Measurements from ENCODE around the gene MYO7A. TPM values are rescaled to one million over a fixed set of nuclear protein-coding genes. Genes with fewer than 3 reads are reported as not detected.
A peak's percentile ranks its signal among the peaks of the same experiment; 100 is the strongest.

Gene MYO7A
- total RNA-seq, 3 donors from 2014 or later = 2.3 to 9.9 (median 6.7) TPM

DNA sequence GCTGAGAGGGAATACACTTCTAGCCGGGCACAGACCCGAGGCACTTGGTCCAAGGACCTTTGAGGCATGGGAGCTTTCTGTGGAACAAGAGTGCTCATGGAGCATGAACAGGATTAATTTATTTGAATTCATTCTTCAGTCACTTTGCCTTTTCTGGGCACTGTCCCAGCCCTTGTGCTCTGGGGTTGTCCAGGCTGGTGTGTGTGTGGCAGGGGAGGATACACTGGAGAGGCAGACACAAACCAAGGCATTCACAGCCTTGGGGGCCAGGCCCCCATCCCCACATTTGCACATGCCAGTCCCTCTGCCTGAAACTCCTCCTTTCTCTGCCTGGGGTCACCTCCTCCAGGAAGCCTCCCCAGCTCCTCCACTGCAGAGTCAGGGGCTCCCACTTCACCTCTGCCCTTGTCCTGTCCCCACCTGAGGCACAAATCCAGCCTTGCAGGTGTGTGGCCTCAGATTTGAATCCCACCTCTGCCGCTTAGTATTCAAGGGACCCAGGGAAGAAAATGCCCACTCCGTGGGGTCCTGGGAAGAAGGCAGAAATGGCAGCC lies 55.5 kb downstream of the MYO7A start:
- intact Hi-C loops (cut with DNase I, micrococcal nuclease) = loop anchor here in 1 of 2 donors (10.0 kb wide), 1 partner anchor 139 kb away; no protein-coding TSS in a partner anchor
- ATAC-seq = no peak
- no peaks in the 10 kb centered on the region for H3K9me3 ChIP-seq
- TF ChIP-seq, protein P1, sequence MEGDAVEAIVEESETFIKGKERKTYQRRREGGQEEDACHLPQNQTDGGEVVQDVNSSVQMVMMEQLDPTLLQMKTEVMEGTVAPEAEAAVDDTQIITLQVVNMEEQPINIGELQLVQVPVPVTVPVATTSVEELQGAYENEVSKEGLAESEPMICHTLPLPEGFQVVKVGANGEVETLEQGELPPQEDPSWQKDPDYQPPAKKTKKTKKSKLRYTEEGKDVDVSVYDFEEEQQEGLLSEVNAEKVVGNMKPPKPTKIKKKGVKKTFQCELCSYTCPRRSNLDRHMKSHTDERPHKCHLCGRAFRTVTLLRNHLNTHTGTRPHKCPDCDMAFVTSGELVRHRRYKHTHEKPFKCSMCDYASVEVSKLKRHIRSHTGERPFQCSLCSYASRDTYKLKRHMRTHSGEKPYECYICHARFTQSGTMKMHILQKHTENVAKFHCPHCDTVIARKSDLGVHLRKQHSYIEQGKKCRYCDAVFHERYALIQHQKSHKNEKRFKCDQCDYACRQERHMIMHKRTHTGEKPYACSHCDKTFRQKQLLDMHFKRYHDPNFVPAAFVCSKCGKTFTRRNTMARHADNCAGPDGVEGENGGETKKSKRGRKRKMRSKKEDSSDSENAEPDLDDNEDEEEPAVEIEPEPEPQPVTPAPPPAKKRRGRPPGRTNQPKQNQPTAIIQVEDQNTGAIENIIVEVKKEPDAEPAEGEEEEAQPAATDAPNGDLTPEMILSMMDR (IDR thresholded peaks at IDR 0.05) = no peak
- peaks cover 15% of the 10 kb centered on the region for H3K4me1 ChIP-seq (ENCODE audit: low read depth)
- H3K36me3 ChIP-seq (ENCODE audit: low read depth) = no peaks in the 10 kb centered on the region
- DNase-seq = peak in 1 of 3 donors; percentile 15
- no peak overlapping the region for H3K4me3 ChIP-seq

DNA sequence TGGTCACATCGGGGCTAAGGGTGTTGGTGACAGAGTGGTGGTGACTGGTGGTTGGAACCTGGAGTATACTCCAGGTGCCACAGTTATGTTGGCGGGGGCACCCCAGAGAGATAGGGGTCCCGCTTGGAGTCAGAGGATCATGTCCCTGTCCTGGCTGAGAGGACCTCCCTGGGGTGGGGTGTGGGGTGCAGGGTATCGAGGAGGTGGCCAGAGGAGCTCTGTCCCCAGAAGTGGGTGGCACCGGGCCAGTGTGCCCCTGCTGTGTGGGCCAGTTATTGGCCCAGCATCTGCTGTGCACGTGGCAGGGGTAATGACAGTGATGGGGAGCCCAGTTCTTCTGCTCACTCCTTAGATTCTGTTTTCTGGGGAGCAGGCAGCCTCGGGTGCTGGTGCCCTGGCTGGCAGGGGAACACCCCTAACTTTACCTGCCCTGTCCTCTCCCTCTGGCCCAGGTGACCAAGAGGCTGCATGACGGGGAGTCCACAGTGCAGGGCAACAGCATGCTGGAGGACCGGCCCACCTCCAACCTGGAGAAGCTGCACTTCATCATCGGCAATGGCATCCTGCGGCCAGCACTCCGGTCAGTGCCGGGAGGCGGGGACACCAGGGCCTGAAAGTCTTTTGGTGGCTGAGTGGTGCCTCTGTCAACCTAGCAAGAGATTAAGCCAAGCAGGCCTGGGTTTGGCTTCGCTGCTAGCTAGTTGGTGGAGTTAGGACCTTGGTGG lies 56.3 kb downstream of the MYO7A start:
- DNase-seq (peak in 1 of 3 donors; percentile 40), ATAC-seq (no peak)
- Histone ChIP-seq H3K9me3 (no peaks in the 10 kb centered on the region), H3K4me3 (no peak overlapping the region), H3K4me1 (ENCODE audit: low read depth) (peaks cover 22% of the 10 kb centered on the region), H3K36me3 (ENCODE audit: low read depth) (no peaks in the 10 kb centered on the region)
- intact Hi-C loops (cut with DNase I, micrococcal nuclease) = loop anchor here in 1 of 2 donors (10.0 kb wide), 1 partner anchor 139 kb away; no protein-coding TSS in a partner anchor
- TF ChIP-seq, protein P1 (IDR thresholded peaks at IDR 0.05) = no peak

DNA sequence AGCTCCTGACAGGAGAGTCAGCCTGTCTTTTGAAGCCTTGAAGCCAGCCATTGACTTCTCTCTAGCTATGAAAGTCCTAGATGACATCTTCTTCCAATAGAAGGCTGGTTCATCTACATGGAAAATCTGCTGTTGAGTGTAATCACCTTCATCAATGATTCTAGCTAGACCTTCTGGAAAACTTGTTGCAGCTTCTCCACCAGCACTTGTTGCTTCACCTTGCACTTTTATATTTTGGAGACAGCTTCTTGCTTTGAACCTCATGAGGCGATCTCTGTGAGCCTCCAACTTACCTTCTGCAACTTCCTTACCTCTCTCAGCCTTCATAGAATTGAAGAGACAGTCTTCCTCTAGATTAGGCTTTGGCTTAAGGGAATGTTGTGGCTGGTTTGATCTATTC lies 58.3 kb downstream of the MYO7A start:
- no peaks in the 10 kb centered on the region for H3K36me3 ChIP-seq (ENCODE audit: low read depth)
- no peaks in the 10 kb centered on the region for H3K9me3 ChIP-seq
- H3K4me3 ChIP-seq = no peak overlapping the region
- ATAC-seq = no peak
- DNase-seq = no peak
- intact Hi-C loops (cut with DNase I, micrococcal nuclease) = loop anchor here in 1 of 2 donors (5.0 to 10.0 kb wide), 2 partner anchors 59 to 142 kb away; partner anchors contain the start of gene MYO7A
- TF ChIP-seq, protein P1 (IDR thresholded peaks at IDR 0.05) = no peak
- H3K4me1 ChIP-seq (ENCODE audit: low read depth) = peaks cover 25% of the 10 kb centered on the region

DNA sequence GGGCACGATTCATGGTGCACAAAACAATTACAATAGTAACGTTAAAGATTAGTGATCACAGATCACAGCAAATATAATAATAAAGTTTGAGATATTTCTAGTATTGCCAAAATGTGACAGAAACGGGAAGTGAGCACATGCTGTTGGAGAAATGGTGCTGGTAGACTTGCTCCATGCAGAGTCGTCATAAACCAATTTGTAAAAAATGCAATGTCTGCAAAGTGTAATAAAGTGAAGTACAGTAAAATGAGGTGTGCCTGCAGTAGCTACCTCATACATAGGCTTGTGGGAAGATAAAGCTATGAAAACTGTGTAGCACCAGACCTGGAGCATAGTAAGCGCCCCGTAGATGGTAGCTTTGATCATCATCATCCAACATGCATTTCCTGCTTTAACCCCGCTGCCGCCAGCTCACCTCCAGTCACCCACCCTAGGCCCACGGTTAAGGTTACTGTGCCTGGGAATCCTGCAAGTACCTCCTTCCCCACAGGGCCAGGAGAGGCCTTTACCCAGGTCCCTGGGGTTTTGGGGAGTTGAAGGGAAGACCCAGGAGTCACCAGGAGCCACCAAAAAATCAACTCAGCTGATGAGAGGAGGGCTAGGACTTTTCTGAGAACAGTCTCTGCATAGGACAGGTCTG lies 59.2 kb downstream of the MYO7A start:
- intact Hi-C loops (cut with DNase I, micrococcal nuclease) = loop anchor here in 1 of 2 donors (5.0 to 10.0 kb wide), 2 partner anchors 60 to 142 kb away; partner anchors contain the start of gene MYO7A
- Histone ChIP-seq H3K4me1 (ENCODE audit: low read depth) (peaks cover 25% of the 10 kb centered on the region), H3K9me3 (no peaks in the 10 kb centered on the region), H3K4me3 (no peak overlapping the region), H3K36me3 (ENCODE audit: low read depth) (no peaks in the 10 kb centered on the region)
- ATAC-seq = peak; percentile 60
- TF ChIP-seq, protein P1 (IDR thresholded peaks at IDR 0.05) = no peak
- peak; percentile 26 to 45 (median 33) for DNase-seq

DNA sequence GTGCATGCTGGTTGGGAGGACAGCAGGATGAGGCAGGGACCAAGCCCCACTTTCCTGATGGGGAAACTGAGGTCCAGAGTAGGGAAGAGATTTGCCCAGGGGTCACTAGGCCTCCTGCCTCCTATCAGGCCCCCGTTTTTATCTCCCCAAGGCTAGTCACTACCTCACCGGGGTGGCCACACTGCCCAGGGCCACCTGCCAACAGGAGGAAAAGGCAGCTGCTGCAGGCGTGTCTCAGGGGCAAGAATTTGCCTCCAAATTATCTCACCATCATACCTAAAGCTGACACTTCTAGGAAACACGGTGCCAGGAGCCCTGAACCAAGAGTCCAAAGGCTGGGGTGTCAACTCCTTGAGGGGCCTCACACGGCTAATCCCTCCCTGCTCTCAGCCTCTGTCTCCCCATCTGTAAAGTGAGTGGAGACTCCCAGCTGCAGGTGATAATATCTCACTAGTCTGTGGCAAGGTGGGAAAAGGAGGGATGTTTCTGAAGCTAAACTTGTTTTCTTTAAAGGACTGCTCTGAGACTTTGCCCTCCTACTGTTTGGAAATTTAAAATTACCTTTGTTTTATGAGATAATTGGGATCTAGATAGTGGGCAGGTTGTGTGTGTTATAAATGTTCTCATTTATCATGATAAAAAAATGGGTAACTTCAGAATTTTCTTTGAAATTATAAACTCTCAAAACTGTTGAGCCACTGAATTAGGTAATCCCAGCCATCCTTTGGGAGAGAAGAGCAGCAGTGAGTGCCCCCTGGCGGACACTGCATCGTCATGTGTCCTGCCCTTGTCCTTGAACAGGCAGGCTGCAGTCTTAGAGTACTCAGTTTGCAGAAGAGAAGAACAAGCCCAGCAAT lies 60.0 kb downstream of the MYO7A start:
- Histone ChIP-seq H3K4me1 (ENCODE audit: low read depth) (peaks cover 25% of the 10 kb centered on the region), H3K9me3 (no peaks in the 10 kb centered on the region), H3K36me3 (ENCODE audit: low read depth) (no peaks in the 10 kb centered on the region), H3K4me3 (no peak overlapping the region)
- DNase-seq = peak; percentile 83 to 95 (median 90)
- peak; percentile 80 for ATAC-seq
- intact Hi-C loops (cut with DNase I, micrococcal nuclease) = loop anchor here in 1 of 2 donors (5.0 to 10.0 kb wide), 2 partner anchors 61 to 143 kb away; partner anchors contain the start of gene MYO7A
- TF ChIP-seq, protein P1 (IDR thresholded peaks at IDR 0.05) = peak; percentile 80
